ENCODE measurements around the gene UGT1A9.

UGT1A9 gene

GRCh38 chr2:233764264-233764663 lies 92.6 kb downstream of the UGT1A9 start:
- DNase-seq = no peak

- no peak for DNase-seq
Observed at GRCh38 chr2:233764761-233765160, 93.1 kb downstream of the UGT1A9 start.

- DNase-seq = no peak
Observed at GRCh38 chr2:233766416-233766815, 94.7 kb downstream of the UGT1A9 start.

- DNase-seq = no peak
Observed at GRCh38 chr2:233768076-233768475, 96.4 kb downstream of the UGT1A9 start.

GRCh38 chr2:233769260-233769659 lies 97.6 kb downstream of the UGT1A9 start:
- no peak for DNase-seq

GRCh38 chr2:233772153-233772552 lies 100.5 kb downstream of the UGT1A9 start:
- DNase-seq = no peak

- DNase-seq = no peak
Observed at GRCh38 chr2:233772583-233772982, 100.9 kb downstream of the UGT1A9 start.

- no peak for DNase-seq
Observed at GRCh38 chr2:233773854-233774253, 102.2 kb downstream of the UGT1A9 start.

- DNase-seq = no peak
Observed at GRCh38 chr2:233775414-233775813, 103.7 kb downstream of the UGT1A9 start.

GRCh38 chr2:233778030-233778429 lies 106.3 kb downstream of the UGT1A9 start, which contains the start of gene MROH2A:
Gene MROH2A (plus strand): TSS chr2:233778330. CDS start chr2:233779359, 1,029 bp downstream.
- DNase-seq = no peak

GRCh38 chr2:233779722-233780121 lies 108.0 kb downstream of the UGT1A9 start:
- no peak for DNase-seq

GRCh38 chr2:233780771-233781170 lies 109.1 kb downstream of the UGT1A9 start:
- DNase-seq = no peak

GRCh38 chr2:233789554-233789953 lies 117.9 kb downstream of the UGT1A9 start:
- no peak for DNase-seq

- DNase-seq = no peak
Observed at GRCh38 chr2:233791151-233791882, 119.6 kb downstream of the UGT1A9 start.

- no peak for DNase-seq
Observed at GRCh38 chr2:233791883-233792329, 120.2 kb downstream of the UGT1A9 start.

GRCh38 chr2:233792720-233793119 lies 121.0 kb downstream of the UGT1A9 start:
- no peak for DNase-seq

- no peak for DNase-seq
Observed at GRCh38 chr2:233793465-233794127, 121.9 kb downstream of the UGT1A9 start.

- no peak for DNase-seq
Observed at GRCh38 chr2:233794128-233794658, 122.5 kb downstream of the UGT1A9 start.

GRCh38 chr2:233795735-233796171 lies 124.1 kb downstream of the UGT1A9 start:
- DNase-seq = no peak

GRCh38 chr2:233796254-233796653 lies 124.6 kb downstream of the UGT1A9 start:
- no peak for DNase-seq

- no peak for DNase-seq
Observed at GRCh38 chr2:233798335-233799086, 126.8 kb downstream of the UGT1A9 start.

GRCh38 chr2:233799087-233799665 lies 127.5 kb downstream of the UGT1A9 start:
- DNase-seq = peak; percentile 55

- DNase-seq = no peak
Observed at GRCh38 chr2:233799716-233800115, 128.0 kb downstream of the UGT1A9 start.
